HepG2 (cell line): Measurements from ENCODE around the gene ZNF22.

Experiments used
- NR2F6 ChIP-seq, 2 experiments: IDR thresholded peaks; 2 replicates each; pipeline ENCODE4 v1.6.1; 2016; ENCODE audit warnings: antibody characterized with exemption in 1 of 2, mild to moderate bottlenecking in 1 of 2
- ZNF282 ChIP-seq: fragments of 450-650 bp; IDR thresholded peaks from 2 replicates; pipeline ENCODE4 v1.6.1; 2018; ENCODE audit not compliant: partially characterized antibody
- TF ChIP-seq, protein P1 (sequence below): sonication (generic); formaldehyde crosslinking; IDR thresholded peaks from 2 replicates; pipeline ENCODE4 v1.5.0; 2020; ENCODE audit warnings: mild to moderate bottlenecking, missing genetic modification reagents, moderate library complexity
- TF ChIP-seq, protein P2 (sequence below): sonication (generic); formaldehyde crosslinking; IDR thresholded peaks from 2 replicates; pipeline ENCODE4 v1.5.0; 2020; ENCODE audit warnings: missing genetic modification reagents

DNA sequence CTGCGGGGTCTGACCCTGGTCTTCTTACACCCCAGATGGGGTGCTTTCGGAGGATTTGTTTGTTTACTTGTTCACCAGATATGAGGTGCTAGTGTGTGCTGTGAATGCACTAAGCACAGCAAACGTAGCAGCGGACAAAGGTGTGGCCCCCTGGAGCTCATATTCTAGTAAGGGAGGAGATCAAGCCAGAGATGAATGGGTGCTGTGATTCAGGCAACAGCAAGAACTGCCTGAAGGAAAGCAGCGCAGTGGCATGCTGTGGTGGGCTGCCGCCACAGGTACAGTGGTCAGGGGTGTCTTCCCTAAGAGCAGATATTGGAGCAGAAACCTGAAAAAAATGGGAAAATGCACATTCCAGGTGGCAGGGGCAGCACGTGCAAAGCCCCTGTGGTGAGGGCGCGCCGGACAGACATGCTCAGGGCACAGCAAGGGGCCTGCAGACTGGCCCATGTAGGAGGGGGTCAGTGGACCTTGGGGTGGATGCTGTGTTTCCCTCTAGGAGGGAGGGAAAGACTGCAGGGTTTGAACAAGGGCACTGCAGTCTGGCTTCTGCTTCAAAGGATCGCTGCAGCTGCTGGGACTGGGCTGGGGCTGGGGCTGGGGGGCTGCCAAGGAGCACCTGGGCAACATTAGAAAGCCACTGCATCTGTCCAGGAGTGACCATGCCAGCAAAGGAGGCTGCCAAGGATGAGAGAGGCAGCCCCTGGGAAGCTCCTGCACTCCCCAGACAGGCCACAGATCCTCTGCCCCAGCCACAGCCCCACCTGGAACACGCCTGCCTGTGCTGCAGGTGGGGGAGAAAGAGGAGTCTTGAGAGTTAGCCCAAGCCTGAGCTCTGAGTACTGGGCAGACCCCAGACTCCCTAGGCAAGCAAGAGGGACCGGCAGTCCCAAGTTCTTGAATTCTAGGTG lies 21.2 kb upstream of the ZNF22 start:
- TF ChIP-seq, protein P1, sequence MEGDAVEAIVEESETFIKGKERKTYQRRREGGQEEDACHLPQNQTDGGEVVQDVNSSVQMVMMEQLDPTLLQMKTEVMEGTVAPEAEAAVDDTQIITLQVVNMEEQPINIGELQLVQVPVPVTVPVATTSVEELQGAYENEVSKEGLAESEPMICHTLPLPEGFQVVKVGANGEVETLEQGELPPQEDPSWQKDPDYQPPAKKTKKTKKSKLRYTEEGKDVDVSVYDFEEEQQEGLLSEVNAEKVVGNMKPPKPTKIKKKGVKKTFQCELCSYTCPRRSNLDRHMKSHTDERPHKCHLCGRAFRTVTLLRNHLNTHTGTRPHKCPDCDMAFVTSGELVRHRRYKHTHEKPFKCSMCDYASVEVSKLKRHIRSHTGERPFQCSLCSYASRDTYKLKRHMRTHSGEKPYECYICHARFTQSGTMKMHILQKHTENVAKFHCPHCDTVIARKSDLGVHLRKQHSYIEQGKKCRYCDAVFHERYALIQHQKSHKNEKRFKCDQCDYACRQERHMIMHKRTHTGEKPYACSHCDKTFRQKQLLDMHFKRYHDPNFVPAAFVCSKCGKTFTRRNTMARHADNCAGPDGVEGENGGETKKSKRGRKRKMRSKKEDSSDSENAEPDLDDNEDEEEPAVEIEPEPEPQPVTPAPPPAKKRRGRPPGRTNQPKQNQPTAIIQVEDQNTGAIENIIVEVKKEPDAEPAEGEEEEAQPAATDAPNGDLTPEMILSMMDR (CRISPR knock-in tag): no peak
- TF ChIP-seq ZNF282 (no peak), NR2F6 (IDR thresholded peaks at IDR 0.05) (no peak), NR2F6 (CRISPR knock-in tag; IDR thresholded peaks at IDR 0.05) (no peak)
- TF ChIP-seq, protein P2, sequence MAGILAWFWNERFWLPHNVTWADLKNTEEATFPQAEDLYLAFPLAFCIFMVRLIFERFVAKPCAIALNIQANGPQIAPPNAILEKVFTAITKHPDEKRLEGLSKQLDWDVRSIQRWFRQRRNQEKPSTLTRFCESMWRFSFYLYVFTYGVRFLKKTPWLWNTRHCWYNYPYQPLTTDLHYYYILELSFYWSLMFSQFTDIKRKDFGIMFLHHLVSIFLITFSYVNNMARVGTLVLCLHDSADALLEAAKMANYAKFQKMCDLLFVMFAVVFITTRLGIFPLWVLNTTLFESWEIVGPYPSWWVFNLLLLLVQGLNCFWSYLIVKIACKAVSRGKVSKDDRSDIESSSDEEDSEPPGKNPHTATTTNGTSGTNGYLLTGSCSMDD (CRISPR knock-in tag): no peak
